ENCODE measurements around the gene PTTG1IP. TPM values are rescaled to one million over a fixed set of nuclear protein-coding genes. Genes with fewer than 3 reads are reported as not detected.

The PTTG1IP gene
- total and polyA plus RNA-seq, 4 donors, result 163 to 235 (median 222) TPM

- WGBS (ENCODE audit: insufficient coverage), result 86% methylated on average over 21 of the region's 22 CpGs
- Histone ChIP-seq H3K27ac (ENCODE audit: low read depth, low read length) (no peak overlapping the region), H3K4me1 (ENCODE audit: control insufficient read depth, insufficient read depth, low read length) (peaks cover 3% of the 10 kb centered on the region), H3K36me3 (ENCODE audit: control insufficient read depth, insufficient read depth, low read length) (peaks cover 4% of the 10 kb centered on the region), H3K27me3 (ENCODE audit: control insufficient read depth, insufficient read depth, low read length) (no peaks in the 10 kb centered on the region), H3K4me3 (ENCODE audit: low read depth, low read length) (no peak overlapping the region), H3K9me3 (ENCODE audit: control insufficient read depth, insufficient read depth, low read length) (no peaks in the 10 kb centered on the region)
- DNase-seq (ENCODE audit: low read depth in 4 of 6, low spot score in 6 of 6), result no peak
These were observed 30.2 kb upstream of the PTTG1IP start for GRCh38 chr21:44903689-44904088.

- Histone ChIP-seq H3K27me3 (ENCODE audit: control insufficient read depth, insufficient read depth, low read length) (no peaks in the 10 kb centered on the region), H3K27ac (ENCODE audit: low read depth, low read length) (no peak overlapping the region), H3K4me1 (ENCODE audit: control insufficient read depth, insufficient read depth, low read length) (peaks cover 3% of the 10 kb centered on the region), H3K4me3 (ENCODE audit: low read depth, low read length) (no peak overlapping the region), H3K36me3 (ENCODE audit: control insufficient read depth, insufficient read depth, low read length) (peaks cover 4% of the 10 kb centered on the region), H3K9me3 (ENCODE audit: control insufficient read depth, insufficient read depth, low read length) (no peaks in the 10 kb centered on the region)
- no peak for DNase-seq (ENCODE audit: low read depth in 4 of 6, low spot score in 6 of 6)
- WGBS (ENCODE audit: insufficient coverage), result 85% methylated on average over 18 of the region's 18 CpGs
These were observed 29.7 kb upstream of the PTTG1IP start for GRCh38 chr21:44903050-44903685.

GRCh38 chr21:44902268-44903049, 29.0 kb upstream of the PTTG1IP start:
- Histone ChIP-seq H3K4me1 (ENCODE audit: control insufficient read depth, insufficient read depth, low read length) (peaks cover 3% of the 10 kb centered on the region), H3K27me3 (ENCODE audit: control insufficient read depth, insufficient read depth, low read length) (no peaks in the 10 kb centered on the region), H3K36me3 (ENCODE audit: control insufficient read depth, insufficient read depth, low read length) (peaks cover 4% of the 10 kb centered on the region), H3K4me3 (ENCODE audit: low read depth, low read length) (no peak overlapping the region), H3K27ac (ENCODE audit: low read depth, low read length) (no peak overlapping the region), H3K9me3 (ENCODE audit: control insufficient read depth, insufficient read depth, low read length) (no peaks in the 10 kb centered on the region)
- 95% methylated on average over 27 of the region's 30 CpGs for WGBS (ENCODE audit: insufficient coverage)
- no peak for DNase-seq (ENCODE audit: low read depth in 4 of 6, low spot score in 6 of 6)

GRCh38 chr21:44901391-44902074, 28.0 kb upstream of the PTTG1IP start:
- Histone ChIP-seq H3K4me1 (ENCODE audit: control insufficient read depth, insufficient read depth, low read length) (peaks cover 3% of the 10 kb centered on the region), H3K27me3 (ENCODE audit: control insufficient read depth, insufficient read depth, low read length) (no peaks in the 10 kb centered on the region), H3K4me3 (ENCODE audit: low read depth, low read length) (no peak overlapping the region), H3K9me3 (ENCODE audit: control insufficient read depth, insufficient read depth, low read length) (no peaks in the 10 kb centered on the region), H3K36me3 (ENCODE audit: control insufficient read depth, insufficient read depth, low read length) (peaks cover 4% of the 10 kb centered on the region), H3K27ac (ENCODE audit: low read depth, low read length) (no peak overlapping the region)
- 87% methylated on average over 27 of the region's 27 CpGs for WGBS (ENCODE audit: insufficient coverage)
- no peak for DNase-seq (ENCODE audit: low read depth in 4 of 6, low spot score in 6 of 6)

- Histone ChIP-seq H3K4me3 (ENCODE audit: low read depth, low read length) (no peak overlapping the region), H3K27me3 (ENCODE audit: control insufficient read depth, insufficient read depth, low read length) (no peaks in the 10 kb centered on the region), H3K27ac (ENCODE audit: low read depth, low read length) (no peak overlapping the region), H3K36me3 (ENCODE audit: control insufficient read depth, insufficient read depth, low read length) (peaks cover 4% of the 10 kb centered on the region), H3K4me1 (ENCODE audit: control insufficient read depth, insufficient read depth, low read length) (peaks cover 3% of the 10 kb centered on the region), H3K9me3 (ENCODE audit: control insufficient read depth, insufficient read depth, low read length) (no peaks in the 10 kb centered on the region)
- 74% methylated on average over 20 of the region's 28 CpGs for WGBS (ENCODE audit: insufficient coverage)
- DNase-seq (ENCODE audit: low read depth in 4 of 6, low spot score in 6 of 6), result no peak
These were observed 27.2 kb upstream of the PTTG1IP start for GRCh38 chr21:44900559-44901251.

- Histone ChIP-seq H3K9me3 (ENCODE audit: control insufficient read depth, insufficient read depth, low read length) (no peaks in the 10 kb centered on the region), H3K27ac (ENCODE audit: low read depth, low read length) (no peak overlapping the region), H3K27me3 (ENCODE audit: control insufficient read depth, insufficient read depth, low read length) (no peaks in the 10 kb centered on the region), H3K36me3 (ENCODE audit: control insufficient read depth, insufficient read depth, low read length) (peaks cover 4% of the 10 kb centered on the region), H3K4me1 (ENCODE audit: control insufficient read depth, insufficient read depth, low read length) (no peaks in the 10 kb centered on the region), H3K4me3 (ENCODE audit: low read depth, low read length) (no peak overlapping the region)
- no peak for DNase-seq (ENCODE audit: low read depth in 4 of 6, low spot score in 6 of 6)
- 85% methylated on average over 37 of the region's 37 CpGs for WGBS (ENCODE audit: insufficient coverage)
These were observed 26.5 kb upstream of the PTTG1IP start for GRCh38 chr21:44899768-44900558.

GRCh38 chr21:44898851-44899767, 25.6 kb upstream of the PTTG1IP start:
- 84% methylated on average over 49 of the region's 49 CpGs for WGBS (ENCODE audit: insufficient coverage)
- no peak overlapping the region for H3K27ac ChIP-seq (ENCODE audit: low read depth, low read length)
- DNase-seq (ENCODE audit: low read depth in 4 of 6, low spot score in 6 of 6), result no peak
- H3K36me3 ChIP-seq (ENCODE audit: control insufficient read depth, insufficient read depth, low read length), result peaks cover 4% of the 10 kb centered on the region
- no peaks in the 10 kb centered on the region for H3K27me3 ChIP-seq (ENCODE audit: control insufficient read depth, insufficient read depth, low read length)
- no peaks in the 10 kb centered on the region for H3K4me1 ChIP-seq (ENCODE audit: control insufficient read depth, insufficient read depth, low read length)
- H3K9me3 ChIP-seq (ENCODE audit: control insufficient read depth, insufficient read depth, low read length), result no peaks in the 10 kb centered on the region
- no peak overlapping the region for H3K4me3 ChIP-seq (ENCODE audit: low read depth, low read length)

GRCh38 chr21:44898011-44898488, 24.6 kb upstream of the PTTG1IP start:
- H3K27me3 ChIP-seq (ENCODE audit: control insufficient read depth, insufficient read depth, low read length), result no peaks in the 10 kb centered on the region
- no peaks in the 10 kb centered on the region for H3K4me1 ChIP-seq (ENCODE audit: control insufficient read depth, insufficient read depth, low read length)
- H3K27ac ChIP-seq (ENCODE audit: low read depth, low read length), result no peak overlapping the region
- 59% methylated on average over 13 of the region's 13 CpGs for WGBS (ENCODE audit: insufficient coverage)
- H3K36me3 ChIP-seq (ENCODE audit: control insufficient read depth, insufficient read depth, low read length), result peaks cover 4% of the 10 kb centered on the region
- H3K9me3 ChIP-seq (ENCODE audit: control insufficient read depth, insufficient read depth, low read length), result no peaks in the 10 kb centered on the region
- no peak overlapping the region for H3K4me3 ChIP-seq (ENCODE audit: low read depth, low read length)
- DNase-seq (ENCODE audit: low read depth in 4 of 6, low spot score in 6 of 6), result no peak
